GM18526 (cell line): ENCODE measurements around the gene RBP3.

Source experiments
- POLR2A ChIP-seq: IDR thresholded peaks from 3 replicates; pipeline ENCODE4 v1.6.1; 2011; ENCODE audit not compliant: insufficient read length; ENCODE audit errors: extremely low read depth

RBP3 gene

GRCh38 chr10:47357131-47357582 is 9.0 kb downstream of the RBP3 start:
- TF ChIP-seq POLR2A = no peak

- TF ChIP-seq POLR2A = no peak
Measured at GRCh38 chr10:47357911-47358310, 9.7 kb downstream of the RBP3 start.

GRCh38 chr10:47358457-47358856 is 10.3 kb downstream of the RBP3 start:
- TF ChIP-seq POLR2A = no peak

- TF ChIP-seq POLR2A = no peak
Measured at GRCh38 chr10:47359101-47359500, 10.9 kb downstream of the RBP3 start.

- TF ChIP-seq POLR2A = no peak
Measured at GRCh38 chr10:47359626-47360418, 11.7 kb downstream of the RBP3 start.

GRCh38 chr10:47360419-47361040 is 12.4 kb downstream of the RBP3 start:
- TF ChIP-seq POLR2A = no peak

GRCh38 chr10:47361293-47361692 is 13.1 kb downstream of the RBP3 start:
- TF ChIP-seq POLR2A = no peak

GRCh38 chr10:47362199-47362598 is 14.0 kb downstream of the RBP3 start:
- TF ChIP-seq POLR2A = no peak

- TF ChIP-seq POLR2A = no peak
Measured at GRCh38 chr10:47363781-47364180, 15.6 kb downstream of the RBP3 start.

- TF ChIP-seq POLR2A = no peak
Measured at GRCh38 chr10:47364366-47364765, 16.2 kb downstream of the RBP3 start.

GRCh38 chr10:47364911-47365310 is 16.7 kb downstream of the RBP3 start:
- TF ChIP-seq POLR2A = no peak

- no peak for TF ChIP-seq POLR2A
Measured at GRCh38 chr10:47365431-47366180, 17.4 kb downstream of the RBP3 start.

GRCh38 chr10:47366181-47366631 is 18.0 kb downstream of the RBP3 start:
- no peak for TF ChIP-seq POLR2A

GRCh38 chr10:47366731-47367460 is 18.7 kb downstream of the RBP3 start:
- no peak for TF ChIP-seq POLR2A

- no peak for TF ChIP-seq POLR2A
Measured at GRCh38 chr10:47367646-47368045, 19.5 kb downstream of the RBP3 start.
